GM21423 (cell line): Measurements from ENCODE around the gene ZNF454.

Experiments used
- ATAC-seq: cut with Tn5 transposase; IDR thresholded peaks from one replicate; pipeline ENCODE4 v1.9.1; 2021; ENCODE audit warnings: mild to moderate bottlenecking, moderate library complexity; ENCODE audit not compliant: unreplicated experiment

ZNF454 gene

GRCh38 chr5:178992291-178992895 is 51.4 kb downstream of the ZNF454 start:
- ATAC-seq = no peak

- ATAC-seq = no peak
These were observed 52.3 kb downstream of the ZNF454 start for GRCh38 chr5:178993236-178993765.

GRCh38 chr5:178993955-178994579 is 53.1 kb downstream of the ZNF454 start:
- ATAC-seq = no peak

GRCh38 chr5:178994580-178995340 is 53.8 kb downstream of the ZNF454 start, which contains the start of gene GRM6:
TSS of gene GRM6 (minus strand) at chr5:178995320. CDS start at chr5:178994944, 376 bp downstream.
- ATAC-seq = no peak

GRCh38 chr5:178995341-178995690 is 54.3 kb downstream of the ZNF454 start:
- no peak for ATAC-seq

GRCh38 chr5:178996156-178996555 is 55.2 kb downstream of the ZNF454 start:
- ATAC-seq = no peak

- no peak for ATAC-seq
These were observed 56.2 kb downstream of the ZNF454 start for GRCh38 chr5:178997191-178997590.

- no peak for ATAC-seq
These were observed 57.4 kb downstream of the ZNF454 start for GRCh38 chr5:178998441-178998840.

GRCh38 chr5:179006564-179006963 is 65.6 kb downstream of the ZNF454 start:
- ATAC-seq = no peak

GRCh38 chr5:179008667-179009066 is 67.7 kb downstream of the ZNF454 start:
- ATAC-seq = no peak
